Astrocyte (in vitro differentiated cells and primary cell): Measurements from ENCODE around the gene CDH23. TPM values are rescaled to one million over a fixed set of nuclear protein-coding genes. Genes with fewer than 3 reads are reported as not detected.

ENCODE experiments used
- DNase-seq: peaks from one replicate; pipeline ENCODE4 v3.0.0-alpha.2; 2010; ENCODE audit warnings: low read depth
- FAIRE-seq: peaks from 2 replicates; lab custom pipeline; 2011; peaks lifted over from hg19 to GRCh38; lab: Jason Lieb, UNC
- H2AFZ ChIP-seq: 2 replicates; pipeline ENCODE4 v1.6.0; 2012; ENCODE audit warnings: low read depth, low read length, inconsistent platforms
- H3K27ac ChIP-seq: 2 replicates; pipeline ENCODE4 v1.5.1; 2011; ENCODE audit warnings: low read depth, low read length, inconsistent platforms
- H3K27me3 ChIP-seq: 2 replicates; pipeline ENCODE4 v1.6.0; 2011; ENCODE audit warnings: low read length, inconsistent platforms; ENCODE audit not compliant: insufficient read depth
- H3K36me3 ChIP-seq: 2 replicates; pipeline ENCODE4 v1.5.1; 2011; ENCODE audit warnings: low read length, inconsistent platforms; ENCODE audit not compliant: insufficient read depth
- H3K4me1 ChIP-seq: 2 replicates; pipeline ENCODE4 v1.5.1; 2011; ENCODE audit warnings: low read length, inconsistent platforms; ENCODE audit not compliant: insufficient read depth
- H3K4me2 ChIP-seq: 2 replicates; pipeline ENCODE4 v1.6.0; 2012; ENCODE audit warnings: low read length, inconsistent platforms
- H3K4me3 ChIP-seq: 2 replicates; pipeline ENCODE4 v1.5.1; 2011; ENCODE audit warnings: low read depth, mild to moderate bottlenecking, low read length, inconsistent platforms; ENCODE audit not compliant: insufficient read depth
- H3K79me2 ChIP-seq: 2 replicates; pipeline ENCODE4 v1.6.0; 2012; ENCODE audit warnings: mild to moderate bottlenecking, low read length, inconsistent platforms; ENCODE audit not compliant: insufficient read depth
- H3K9ac ChIP-seq: 2 replicates; pipeline ENCODE4 v1.6.0; 2012; ENCODE audit warnings: mild to moderate bottlenecking, low read length, inconsistent platforms
- H3K9me3 ChIP-seq: 2 replicates; pipeline ENCODE4 v1.5.1; 2012; ENCODE audit warnings: low read depth, mild to moderate bottlenecking, low read length, inconsistent platforms; ENCODE audit not compliant: insufficient read depth
- H4K20me1 ChIP-seq: 2 replicates; pipeline ENCODE4 v1.6.0; 2012; ENCODE audit warnings: low read length, inconsistent platforms; ENCODE audit not compliant: insufficient read depth
- H3K27ac Mint-ChIP-seq: one replicate; pipeline ENCODE4 v1.8.0; 2021; ENCODE audit warnings: mild to moderate bottlenecking, mixed read lengths; ENCODE audit not compliant: unreplicated experiment
- H3K27me3 Mint-ChIP-seq: one replicate; pipeline ENCODE4 v1.8.0; 2021; ENCODE audit warnings: low read depth, mixed read lengths; ENCODE audit not compliant: unreplicated experiment
- H3K36me3 Mint-ChIP-seq: one replicate; pipeline ENCODE4 v1.8.0; 2021; ENCODE audit warnings: low read depth, mixed read lengths; ENCODE audit not compliant: unreplicated experiment
- H3K4me1 Mint-ChIP-seq: one replicate; pipeline ENCODE4 v1.8.0; 2021; ENCODE audit warnings: low read depth, mixed read lengths; ENCODE audit not compliant: unreplicated experiment
- H3K4me3 Mint-ChIP-seq: one replicate; pipeline ENCODE4 v1.8.0; 2021; ENCODE audit warnings: mild to moderate bottlenecking, moderate library complexity, mixed read lengths; ENCODE audit not compliant: unreplicated experiment
- H3K9me3 Mint-ChIP-seq: one replicate; pipeline ENCODE4 v1.8.0; 2021; ENCODE audit warnings: mild to moderate bottlenecking, mixed read lengths; ENCODE audit not compliant: unreplicated experiment
- CTCF ChIP-seq: IDR thresholded peaks from 2 replicates; pipeline ENCODE4 v1.5.1; 2011; ENCODE audit warnings: low read depth, mild to moderate bottlenecking, inconsistent platforms, low read length, moderate library complexity; ENCODE audit not compliant: insufficient read depth
- EZH2 ChIP-seq: IDR thresholded peaks from 2 replicates; pipeline ENCODE4 v1.6.1; 2012; ENCODE audit warnings: mild to moderate bottlenecking, low read length, inconsistent platforms; ENCODE audit not compliant: insufficient read depth
- total RNA-seq: library from RNA; stranded (reverse); gene quantifications from 2 replicates; pipeline ENCODE4 v1.2.1, GENCODE V29; 2021

The CDH23 gene
- total RNA-seq, 1 donor from 2014 or later = not detected

GRCh38 chr10:71545001-71545400 is 148.3 kb downstream of the CDH23 start:
- no peak for TF ChIP-seq EZH2
- TF ChIP-seq CTCF = no peak
- H3K27me3 ChIP-seq = peaks cover 5% of the 10 kb centered on the region
- H3K27ac Mint-ChIP-seq = no peak overlapping the region

GRCh38 chr10:71546220-71546619 is 149.5 kb downstream of the CDH23 start:
- Mint-ChIP-seq H3K4me1 (no peaks in the 10 kb centered on the region), H3K36me3 (no peaks in the 10 kb centered on the region), H3K9me3 (no peaks in the 10 kb centered on the region), H3K27ac (no peak overlapping the region), H3K4me3 (no peak overlapping the region), H3K27me3 (peaks cover 26% of the 10 kb centered on the region)
- DNase-seq (no peak), FAIRE-seq (no peak)
- Histone ChIP-seq H3K27ac (no peak overlapping the region), H3K79me2 (no peaks in the 10 kb centered on the region), H3K9ac (no peak overlapping the region), H4K20me1 (no peaks in the 10 kb centered on the region), H3K4me2 (no peak overlapping the region), H3K4me1 (peaks cover 8% of the 10 kb centered on the region), H3K9me3 (no peaks in the 10 kb centered on the region), H3K27me3 (peaks cover 6% of the 10 kb centered on the region), H3K36me3 (no peaks in the 10 kb centered on the region), H2AFZ (no peak overlapping the region), H3K4me3 (no peak overlapping the region)
- TF ChIP-seq EZH2 (no peak), CTCF (no peak)

More at GRCh38 chr10:71545001-71545400, 148.3 kb downstream of the CDH23 start:
- Histone ChIP-seq H3K27ac (no peak overlapping the region), H3K36me3 (no peaks in the 10 kb centered on the region), H3K79me2 (no peaks in the 10 kb centered on the region), H3K9me3 (no peaks in the 10 kb centered on the region), H4K20me1 (no peaks in the 10 kb centered on the region), H3K4me2 (no peak overlapping the region), H3K4me1 (peaks cover 8% of the 10 kb centered on the region), H2AFZ (no peak overlapping the region), H3K4me3 (no peak overlapping the region), H3K9ac (no peak overlapping the region)
- Mint-ChIP-seq H3K4me3 (no peak overlapping the region), H3K9me3 (no peaks in the 10 kb centered on the region), H3K4me1 (peaks cover 4% of the 10 kb centered on the region), H3K27me3 (peaks cover 34% of the 10 kb centered on the region), H3K36me3 (no peaks in the 10 kb centered on the region)
- no peak for FAIRE-seq
- no peak for DNase-seq

- TF ChIP-seq EZH2 (no peak), CTCF (no peak)
- H3K9me3 Mint-ChIP-seq = no peaks in the 10 kb centered on the region
- H3K79me2 ChIP-seq = no peaks in the 10 kb centered on the region
- peaks cover 8% of the 10 kb centered on the region for H3K4me1 ChIP-seq
- H3K27ac ChIP-seq = no peak overlapping the region
- no peak overlapping the region for H3K4me3 Mint-ChIP-seq
- DNase-seq (no peak), FAIRE-seq (no peak)
- no peak overlapping the region for H3K4me3 ChIP-seq
- H3K4me2 ChIP-seq = peak overlapping the region; percentile 60
- no peaks in the 10 kb centered on the region for H4K20me1 ChIP-seq
- no peaks in the 10 kb centered on the region for H3K9me3 ChIP-seq
- peak overlapping the region; percentile 54 for H2AFZ ChIP-seq
- H3K27me3 ChIP-seq = peaks cover 12% of the 10 kb centered on the region
- H3K4me1 Mint-ChIP-seq = no peaks in the 10 kb centered on the region
- no peak overlapping the region for H3K27ac Mint-ChIP-seq
- H3K36me3 ChIP-seq = no peaks in the 10 kb centered on the region
- no peaks in the 10 kb centered on the region for H3K36me3 Mint-ChIP-seq
- peaks cover 20% of the 10 kb centered on the region for H3K27me3 Mint-ChIP-seq
- no peak overlapping the region for H3K9ac ChIP-seq
Observed at GRCh38 chr10:71547312-71547711, 150.6 kb downstream of the CDH23 start.
